OCI-LY3 (cell line): ENCODE data around the gene TMEM168.

ENCODE experiments used
- CTCF ChIP-seq: fragments of 200-600, 300-600 bp; sonication (generic); IDR thresholded peaks from 2 replicates; pipeline ENCODE4 v1.5.1; 2014; ENCODE audit warnings: antibody characterized with exemption, low read length, low read depth
- EZH2phosphoT487 ChIP-seq: fragments of 200-600 bp; shearing (Covaris generic); IDR thresholded peaks from 2 replicates; pipeline ENCODE4 v1.6.1; 2018; ENCODE audit warnings: antibody characterized with exemption, mixed run types, low read depth

- TF ChIP-seq CTCF (no peak), EZH2phosphoT487 (no peak)
Observed at GRCh38 chr7:112799448-112800120, 9.4 kb upstream of the TMEM168 start.
